DOHH2 (cell line): Measurements from ENCODE around the gene KIF24.
"Not testable (repeated sequence)": the region's sequence is repeated elsewhere in the genome, so short reads cannot be mapped to it uniquely, and the experiment has no call there.

Experiments
- H3F3A ChIP-seq: fragments of 200-600 bp; sonication (generic), shearing (Covaris generic); 2 replicates; pipeline ENCODE4 v1.6.0; 2016; ENCODE audit warnings: antibody characterized with exemption, mild to moderate bottlenecking; ENCODE audit not compliant: control insufficient read depth, insufficient read depth
- H3K27ac ChIP-seq: fragments of 200-600 bp; sonication (generic); 2 replicates; pipeline ENCODE4 v1.5.1; 2014; ENCODE audit warnings: low read depth, mild to moderate bottlenecking, low read length, moderate library complexity
- H3K27me3 ChIP-seq: fragments of 200-600 bp; sonication (generic); 2 replicates; pipeline ENCODE4 v1.6.1; 2014; ENCODE audit warnings: mild to moderate bottlenecking, low read length, mixed read lengths; ENCODE audit not compliant: control insufficient read depth
- H3K36me3 ChIP-seq: fragments of 200-600 bp; sonication (generic); 2 replicates; pipeline ENCODE4 v1.6.1; 2014; ENCODE audit warnings: mild to moderate bottlenecking, low read length, moderate library complexity, mixed read lengths; ENCODE audit not compliant: control insufficient read depth
- H3K4me1 ChIP-seq: fragments of 200-600 bp; sonication (generic); 2 replicates; pipeline ENCODE4 v1.6.1; 2014; ENCODE audit warnings: mild to moderate bottlenecking, low read length, mixed read lengths; ENCODE audit not compliant: control insufficient read depth
- H3K4me2 ChIP-seq: fragments of 200-600 bp; sonication (generic); 2 replicates; pipeline ENCODE4 v1.6.0; 2014; ENCODE audit warnings: mild to moderate bottlenecking, low read length, moderate library complexity
- H3K4me3 ChIP-seq: fragments of 200-600 bp; sonication (generic); 2 replicates; pipeline ENCODE4 v1.5.1; 2014; ENCODE audit warnings: mild to moderate bottlenecking, low read length, mixed read lengths
- H3K79me2 ChIP-seq: fragments of 200-600 bp; sonication (generic); 2 replicates; pipeline ENCODE4 v1.6.1; 2014; ENCODE audit warnings: mild to moderate bottlenecking, low read length, mixed read lengths; ENCODE audit not compliant: control insufficient read depth
- H3K9me2 ChIP-seq: fragments of 200-600 bp; sonication (generic); replicated peaks from 2 replicates; pipeline ENCODE4 v1.6.1; 2014; ENCODE audit warnings: mild to moderate bottlenecking, low read length, mixed read lengths; ENCODE audit not compliant: control insufficient read depth
- H3K9me3 ChIP-seq: fragments of 200-600 bp; sonication (generic); 2 replicates; pipeline ENCODE4 v1.6.1; 2014; ENCODE audit warnings: antibody characterized with exemption, low read length, mixed read lengths; ENCODE audit not compliant: control insufficient read depth, insufficient read depth
- H4K20me1 ChIP-seq: fragments of 200-600 bp; sonication (generic); 2 replicates; pipeline ENCODE4 v1.6.0; 2014; ENCODE audit warnings: low read depth, mild to moderate bottlenecking, antibody characterized with exemption, low read length, moderate library complexity; ENCODE audit not compliant: control insufficient read depth, insufficient read depth
- EZH2phosphoT487 ChIP-seq: fragments of 200-600 bp; sonication (generic); IDR thresholded peaks from 2 replicates; pipeline ENCODE4 v1.6.1; 2017; ENCODE audit warnings: borderline replicate concordance, mild to moderate bottlenecking, antibody characterized with exemption, low read length, moderate library complexity, mixed read lengths
- TF ChIP-seq, protein P1 (sequence below): fragments of 200-600 bp; sonication (generic); IDR thresholded peaks from one replicate; pipeline ENCODE4 v1.5.1; 2014; ENCODE audit warnings: antibody characterized with exemption, mild to moderate bottlenecking, low read depth, low read length; ENCODE audit not compliant: poor library complexity, severe bottlenecking

Gene KIF24

DNA sequence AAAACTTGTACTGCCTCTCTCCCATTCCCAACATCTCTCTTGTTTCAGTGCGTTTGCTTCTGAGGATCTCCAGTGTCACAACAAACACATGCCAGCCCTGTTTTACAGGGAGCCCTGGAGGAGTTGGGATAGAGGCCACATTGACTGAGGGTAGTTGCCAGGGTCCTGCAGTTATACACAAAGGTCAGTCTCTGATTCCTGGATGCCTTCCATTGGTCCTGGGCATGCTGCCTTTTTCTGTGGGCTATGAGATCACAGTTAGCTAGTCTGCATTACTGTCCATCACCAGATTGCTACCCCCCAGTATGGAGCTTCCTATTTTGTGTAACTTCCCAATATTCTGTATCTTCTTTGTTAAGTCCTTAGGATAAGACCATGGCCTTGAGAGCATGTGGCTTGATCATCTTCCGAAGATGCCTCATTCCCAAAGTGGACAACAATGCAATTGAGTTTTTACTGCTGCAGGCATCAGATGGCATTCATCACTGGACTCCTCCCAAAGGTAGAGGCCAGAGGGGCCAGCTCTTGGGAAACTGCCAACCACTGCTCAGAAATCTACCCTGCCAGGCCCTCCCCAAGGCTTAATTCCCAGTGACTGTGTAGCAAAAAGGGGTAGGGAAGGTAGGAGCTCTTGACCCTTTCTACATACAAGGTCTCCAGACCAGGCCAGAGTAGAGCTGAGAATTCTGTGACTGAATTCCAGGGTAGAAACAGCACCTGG, 9.8 kb upstream of the KIF24 start:
- Histone ChIP-seq H3K4me1 (no peaks in the 10 kb centered on the region), H3K9me3 (no peaks in the 10 kb centered on the region), H3K4me2 (no peak overlapping the region), H3K27ac (no peak overlapping the region), H3K79me2 (no peaks in the 10 kb centered on the region), H3K4me3 (no peak overlapping the region), H3K36me3 (peaks cover 20% of the 10 kb centered on the region), H3K9me2 (no peaks in the 10 kb centered on the region), H4K20me1 (no peaks in the 10 kb centered on the region), H3K27me3 (no peaks in the 10 kb centered on the region), H3F3A (no peaks in the 10 kb centered on the region)
- TF ChIP-seq EZH2phosphoT487: no peak
- TF ChIP-seq, protein P1, sequence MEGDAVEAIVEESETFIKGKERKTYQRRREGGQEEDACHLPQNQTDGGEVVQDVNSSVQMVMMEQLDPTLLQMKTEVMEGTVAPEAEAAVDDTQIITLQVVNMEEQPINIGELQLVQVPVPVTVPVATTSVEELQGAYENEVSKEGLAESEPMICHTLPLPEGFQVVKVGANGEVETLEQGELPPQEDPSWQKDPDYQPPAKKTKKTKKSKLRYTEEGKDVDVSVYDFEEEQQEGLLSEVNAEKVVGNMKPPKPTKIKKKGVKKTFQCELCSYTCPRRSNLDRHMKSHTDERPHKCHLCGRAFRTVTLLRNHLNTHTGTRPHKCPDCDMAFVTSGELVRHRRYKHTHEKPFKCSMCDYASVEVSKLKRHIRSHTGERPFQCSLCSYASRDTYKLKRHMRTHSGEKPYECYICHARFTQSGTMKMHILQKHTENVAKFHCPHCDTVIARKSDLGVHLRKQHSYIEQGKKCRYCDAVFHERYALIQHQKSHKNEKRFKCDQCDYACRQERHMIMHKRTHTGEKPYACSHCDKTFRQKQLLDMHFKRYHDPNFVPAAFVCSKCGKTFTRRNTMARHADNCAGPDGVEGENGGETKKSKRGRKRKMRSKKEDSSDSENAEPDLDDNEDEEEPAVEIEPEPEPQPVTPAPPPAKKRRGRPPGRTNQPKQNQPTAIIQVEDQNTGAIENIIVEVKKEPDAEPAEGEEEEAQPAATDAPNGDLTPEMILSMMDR: no peak

DNA sequence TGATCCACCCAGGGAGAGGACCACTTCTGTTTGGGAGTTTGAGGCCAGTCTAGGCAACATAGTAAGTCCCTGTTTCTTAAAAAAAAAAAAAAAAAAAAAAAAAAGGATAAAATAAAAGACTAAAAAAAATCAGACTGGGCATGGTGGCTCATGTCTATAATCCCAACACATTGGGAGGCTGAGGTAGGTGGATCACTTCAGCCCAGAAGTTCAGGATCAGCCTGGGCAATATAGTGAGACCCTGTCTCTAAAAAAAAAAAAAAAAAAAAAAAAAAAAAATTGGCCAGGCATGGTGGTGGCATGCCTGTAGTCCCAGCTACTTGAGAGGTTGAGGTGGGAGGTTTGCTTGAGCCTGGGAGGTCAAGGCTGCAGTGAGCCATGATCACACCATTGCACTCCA, 9.0 kb upstream of the KIF24 start:
- H3K36me3 ChIP-seq: peaks cover 16% of the 10 kb centered on the region
- not testable (repeated sequence) for H3K9me2 ChIP-seq, H3K9me3 ChIP-seq, H3F3A ChIP-seq, H3K27ac ChIP-seq, H3K4me1 ChIP-seq, H3K4me3 ChIP-seq, H3K4me2 ChIP-seq, H4K20me1 ChIP-seq, H3K27me3 ChIP-seq, H3K79me2 ChIP-seq

DNA sequence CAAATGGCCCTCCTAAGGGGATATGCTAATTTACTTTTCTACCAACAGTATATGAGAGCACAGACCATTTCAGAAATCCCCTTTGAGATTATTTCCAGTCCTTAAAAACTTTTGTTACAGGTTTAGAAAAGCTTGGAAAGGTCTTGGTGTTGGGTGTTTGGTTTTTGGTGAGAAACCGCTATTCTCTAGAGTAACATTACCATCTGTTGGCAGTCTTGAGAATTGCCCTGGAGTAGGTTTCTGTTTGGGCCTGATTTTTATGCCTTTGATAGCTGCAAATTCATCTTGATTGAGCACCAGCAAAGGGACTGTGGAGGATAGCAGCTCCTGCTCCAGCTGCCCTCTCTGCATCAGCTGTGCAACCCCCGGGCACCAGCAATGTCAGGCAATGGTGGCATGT, 8.3 kb upstream of the KIF24 start:
- Histone ChIP-seq H3K9me2 (no peaks in the 10 kb centered on the region), H3K9me3 (no peaks in the 10 kb centered on the region), H3K27me3 (no peaks in the 10 kb centered on the region), H3K36me3 (peaks cover 15% of the 10 kb centered on the region), H3K79me2 (peaks cover 3% of the 10 kb centered on the region; the same call in 1 of the 2 replicates), H3K4me3 (no peak overlapping the region), H3F3A (no peaks in the 10 kb centered on the region), H4K20me1 (no peaks in the 10 kb centered on the region), H3K4me1 (no peaks in the 10 kb centered on the region; the same call in 1 of the 2 replicates), H3K4me2 (no peak overlapping the region), H3K27ac (no peak overlapping the region)
- TF ChIP-seq, protein P1: peak; percentile 22
- TF ChIP-seq EZH2phosphoT487: no peak

DNA sequence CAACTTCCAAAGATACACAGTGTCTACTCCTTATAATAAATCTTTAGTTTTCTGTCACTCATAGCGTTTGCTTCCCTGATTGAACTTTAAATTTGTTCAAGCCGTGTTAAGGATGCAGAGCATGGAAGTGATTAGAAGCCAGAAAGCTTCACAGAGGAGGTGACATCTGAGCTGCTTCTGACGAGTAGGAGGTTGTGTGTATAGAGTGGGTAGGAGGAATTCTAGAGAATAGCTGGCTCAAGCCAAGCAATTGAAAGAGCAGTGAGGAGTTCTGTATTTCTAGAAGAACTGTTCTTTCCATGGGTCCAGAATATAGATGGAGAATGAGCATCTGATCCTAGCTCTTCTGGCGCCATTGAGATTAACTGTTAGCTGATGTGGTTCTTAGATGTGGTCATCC, 6.3 kb upstream of the KIF24 start:
- H3K27me3 ChIP-seq: no peaks in the 10 kb centered on the region
- no peaks in the 10 kb centered on the region for H3K9me3 ChIP-seq
- no peak overlapping the region for H3K4me3 ChIP-seq
- peaks cover 11% of the 10 kb centered on the region for H3F3A ChIP-seq
- H3K36me3 ChIP-seq: peaks cover 7% of the 10 kb centered on the region; the same call in 1 of the 2 replicates
- peaks cover 20% of the 10 kb centered on the region for H3K4me1 ChIP-seq
- H3K79me2 ChIP-seq: peaks cover 8% of the 10 kb centered on the region
- H4K20me1 ChIP-seq: no peaks in the 10 kb centered on the region
- H3K27ac ChIP-seq: no peak overlapping the region
- no peak overlapping the region for H3K4me2 ChIP-seq
- no peak for TF ChIP-seq EZH2phosphoT487
- TF ChIP-seq, protein P1: no peak
- H3K9me2 ChIP-seq: no peaks in the 10 kb centered on the region
